Measurements from ENCODE around the gene MYEOV.

Gene MYEOV

GRCh38 chr11:69343401-69344321 is 49.7 kb downstream of the MYEOV start:
- DNase-seq (ENCODE audit: insufficient read length, low spot score) (no peak), FAIRE-seq (no peak)
- TF ChIP-seq CTCF (IDR thresholded peaks at IDR 0.05; ENCODE audit: insufficient read depth, missing control alignments) = no peak

- FAIRE-seq (no peak), DNase-seq (ENCODE audit: insufficient read length, low spot score) (no peak)
- TF ChIP-seq CTCF (IDR thresholded peaks at IDR 0.05; ENCODE audit: insufficient read depth, missing control alignments) = no peak
Measured at GRCh38 chr11:69344570-69345145, 50.7 kb downstream of the MYEOV start.
